GM12878 (cell line): Measurements from ENCODE around the gene KRTAP1-1. TPM values are rescaled to one million over a fixed set of nuclear protein-coding genes. Genes with fewer than 3 reads are reported as not detected.

Source experiments
- ATAC-seq: fragments of 200-7000 bp; cut with Tn5 transposase; 3 replicates; pipeline ENCODE4 v1.9.1; 2020; ENCODE audit warnings: mild to moderate bottlenecking, moderate library complexity
- BruUV-seq: library from RNA; stranded (reverse); fragments of 400-500 nt; replicated peaks from 2 replicates; lab custom pipeline; 2021; lab: Mats Ljungman, UMichigan
- CTCF ChIA-PET: fragments of 300-600 bp; sonication (Branson Sonifier 250); formaldehyde crosslinking; extraction: SDS; loops from one replicate; lab custom pipeline; 2021; ENCODE audit warnings: inconsistent platforms; lab: Yijun Ruan, JAX
- POLR2A ChIA-PET: fragments of 350-600 bp; formaldehyde crosslinking; extraction: SDS; loops from one replicate; lab custom pipeline; 2021; ENCODE audit warnings: inconsistent platforms; lab: Charles Lee
- RAD21 ChIA-PET: fragments of 300-600 bp; sonication (Branson Sonifier 250); formaldehyde crosslinking; loops from one replicate; lab custom pipeline; 2023; ENCODE audit warnings: antibody characterized with exemption; ENCODE audit not compliant: unreplicated experiment; lab: Charles Lee
- SMC1A ChIA-PET: fragments of 300-600 bp; sonication (Branson Sonifier 250); formaldehyde crosslinking; loops from one replicate; lab custom pipeline; 2023; ENCODE audit not compliant: unreplicated experiment, uncharacterized antibody; lab: Charles Lee
- DNase-seq: peaks from one replicate; pipeline ENCODE4 v3.0.0-alpha.2; 2011; ENCODE audit warnings: low read depth, low spot score
- FAIRE-seq: peaks from 3 replicates; lab custom pipeline; 2011; peaks lifted over from hg19 to GRCh38; lab: Jason Lieb, UNC
- H2AFZ ChIP-seq: 2 replicates; pipeline ENCODE4 v1.6.0; 2011; ENCODE audit warnings: low read depth, low read length, control low read depth; ENCODE audit not compliant: control insufficient read depth
- H3K27ac ChIP-seq: 2 replicates; pipeline ENCODE4 v1.5.1; 2011; ENCODE audit warnings: control low read depth; ENCODE audit not compliant: control insufficient read depth, insufficient read depth
- H3K27me3 ChIP-seq, 2 experiments: replicated peaks in 1 of 2; 2 replicates each; pipeline versions ENCODE4 v1.6.0 to v1.6.1; 2011; ENCODE audit warnings: low read length in 1 of 2; ENCODE audit not compliant: control insufficient read depth in 2 of 2, insufficient read depth in 2 of 2
- H3K36me3 ChIP-seq, 2 experiments: 2 replicates each; pipeline ENCODE4 v1.5.1; 2011; ENCODE audit warnings: low read length in 1 of 2; ENCODE audit not compliant: control insufficient read depth in 2 of 2, insufficient read depth in 2 of 2
- H3K4me1 ChIP-seq: 2 replicates; pipeline ENCODE4 v1.6.1; 2011; ENCODE audit warnings: mild to moderate bottlenecking, low read length, moderate library complexity, mixed read lengths; ENCODE audit not compliant: control insufficient read depth, insufficient read depth
- H3K4me2 ChIP-seq: 2 replicates; pipeline ENCODE4 v1.6.0; 2011; ENCODE audit warnings: control low read depth; ENCODE audit not compliant: control insufficient read depth, insufficient read depth
- H3K4me3 ChIP-seq: fragments of 200-600 bp; sonication (generic); 2 replicates; pipeline ENCODE4 v1.5.1; 2016
- H3K79me2 ChIP-seq: 2 replicates; pipeline ENCODE4 v1.6.0; 2011; ENCODE audit warnings: low read length; ENCODE audit not compliant: control insufficient read depth, insufficient read depth
- H3K9ac ChIP-seq: 2 replicates; pipeline ENCODE4 v1.8.0; 2011; ENCODE audit warnings: low read length, control low read depth, mixed read lengths; ENCODE audit not compliant: control insufficient read depth, insufficient read depth
- H3K9me3 ChIP-seq: replicated peaks from 3 replicates; pipeline ENCODE4 v1.5.1; 2011; ENCODE audit warnings: mild to moderate bottlenecking, low read length; ENCODE audit not compliant: control insufficient read depth, insufficient read depth
- H4K20me1 ChIP-seq: 2 replicates; pipeline ENCODE4 v1.6.0; 2011; ENCODE audit not compliant: control insufficient read depth, insufficient read depth
- ATF7 ChIP-seq: fragments of 450-650 bp; IDR thresholded peaks from 2 replicates; pipeline ENCODE4 v1.6.1; 2016; ENCODE audit warnings: low read depth, mild to moderate bottlenecking
- BHLHE40 ChIP-seq, 2 experiments: fragments of 450-650 bp in 1 of 2; IDR thresholded peaks; 2 replicates each; pipeline ENCODE4 v1.6.1; 2011 to 2017; ENCODE audit warnings: low read depth in 2 of 2, borderline replicate concordance in 1 of 2, improper control_type of control experiment in 1 of 2, low read length in 1 of 2, mild to moderate bottlenecking in 1 of 2
- BMI1 ChIP-seq: fragments of 450-650 bp; IDR thresholded peaks from 2 replicates; pipeline ENCODE4 v1.6.1; 2016; ENCODE audit warnings: mild to moderate bottlenecking, moderate library complexity, borderline replicate concordance
- CREM ChIP-seq: IDR thresholded peaks from 2 replicates; pipeline ENCODE4 v1.6.1; 2014; ENCODE audit warnings: antibody characterized with exemption, low read depth
- EED ChIP-seq: sonication (generic); IDR thresholded peaks from 2 replicates; pipeline ENCODE4 v1.6.1; 2016; ENCODE audit warnings: antibody characterized with exemption, low read depth
- HCFC1 ChIP-seq: fragments of 150-350 bp; IDR thresholded peaks from 2 replicates; pipeline ENCODE4 v1.6.1; 2014; ENCODE audit warnings: low read length
- KDM1A ChIP-seq: fragments of 200-600 bp; sonication (generic); IDR thresholded peaks from 2 replicates; pipeline ENCODE4 v1.6.1; 2016; ENCODE audit warnings: borderline replicate concordance
- NR2C2 ChIP-seq: IDR thresholded peaks from 2 replicates; pipeline ENCODE4 v1.6.1; 2011; ENCODE audit warnings: borderline replicate concordance, low read depth; ENCODE audit not compliant: control insufficient read depth, insufficient read length
- POLR2AphosphoS5 ChIP-seq: IDR thresholded peaks from 2 replicates; pipeline ENCODE4 v1.6.1; 2011; ENCODE audit warnings: mild to moderate bottlenecking, low read length, inconsistent platforms
- RUNX3 ChIP-seq: IDR thresholded peaks from 2 replicates; pipeline ENCODE4 v1.6.1; 2012; ENCODE audit warnings: low read length, inconsistent platforms
- SMAD5 ChIP-seq: IDR thresholded peaks from 2 replicates; pipeline ENCODE4 v1.6.1; 2016; ENCODE audit warnings: antibody characterized with exemption, low read depth
- WGBS: methylation state at CpG from one replicate; pipeline ENCODE4 v1.1.6; 2016; ENCODE audit warnings: low lambda C conversion rate; ENCODE audit not compliant: insufficient replicate concordance, insufficient coverage; ENCODE audit errors: missing lambda C conversion rate; 5-methylcytosine and 5-hydroxymethylcytosine counted together
- in situ Hi-C: fragments of 300-500 bp; cut with MboI; formaldehyde crosslinking; loops from 9 replicates; pipeline ENCODE4 v1.14.3; 2018; ENCODE audit warnings: mixed read lengths
- intact Hi-C: fragments of 100-400 bp; cut with micrococcal nuclease; formaldehyde crosslinking; loops from one replicate; pipeline ENCODE4 v1.14.2; 2022; ENCODE audit not compliant: unreplicated experiment
- polyA plus RNA-seq, 11 experiments: library from polyadenylated mRNA; depleted of rRNA in 4 of 11; unstranded in 6 of 11; stranded (reverse) in 5 of 11; fragments of >200 nt; fragmentation: Nextera tagmentation in 4 of 11; fragmentation: Illumina TruSeq in 1 of 11; extraction: Ambion mirVana in 4 of 11; extraction: Trizol in 1 of 11; gene quantifications; 1 replicate in 1 of 11; 2 replicates in 10 of 11; pipeline versions ENCODE4 v1.2.1 to v1.2.3, GENCODE V29; 2011 to 2016; ENCODE audit warnings: inconsistent platforms in 2 of 11, missing spikeins in 2 of 11, low read depth in 1 of 11
- total RNA-seq, 4 experiments: library from RNA; depleted of rRNA in 3 of 4; stranded (reverse); fragments of >200 nt in 3 of 4; fragmentation: Illumina TruSeq in 1 of 4; extraction: Trizol in 1 of 4; gene quantifications; 2 replicates each; pipeline versions ENCODE4 v1.2.1 to v1.2.3, GENCODE V29; 2013 to 2021
- TF ChIP-seq, protein P1 (sequence below): IDR thresholded peaks from 2 replicates; pipeline ENCODE4 v1.6.1; 2011; ENCODE audit warnings: low read depth, low read length, improper control_type of control experiment, borderline replicate concordance
- TF ChIP-seq, protein P2 (sequence below): fragments of 450-650 bp; IDR thresholded peaks from 2 replicates; pipeline ENCODE4 v1.6.1; 2014; ENCODE audit warnings: mild to moderate bottlenecking
- TF ChIP-seq, protein P3 (sequence below): IDR thresholded peaks from 2 replicates; pipeline ENCODE4 v1.6.1; 2012; ENCODE audit warnings: improper control_type of control experiment, low read depth, low read length; ENCODE audit not compliant: insufficient replicate concordance
- TF ChIP-seq, protein P4 (sequence below): fragments of 450-650 bp; IDR thresholded peaks from 2 replicates; pipeline ENCODE4 v1.6.1; 2016; ENCODE audit warnings: mild to moderate bottlenecking

The KRTAP1-1 gene
- total and polyA plus RNA-seq, 10 of the 15 experiments (the other 5 are each of a cell fraction or from before 2014, with no cell fraction given) = not detected

DNA sequence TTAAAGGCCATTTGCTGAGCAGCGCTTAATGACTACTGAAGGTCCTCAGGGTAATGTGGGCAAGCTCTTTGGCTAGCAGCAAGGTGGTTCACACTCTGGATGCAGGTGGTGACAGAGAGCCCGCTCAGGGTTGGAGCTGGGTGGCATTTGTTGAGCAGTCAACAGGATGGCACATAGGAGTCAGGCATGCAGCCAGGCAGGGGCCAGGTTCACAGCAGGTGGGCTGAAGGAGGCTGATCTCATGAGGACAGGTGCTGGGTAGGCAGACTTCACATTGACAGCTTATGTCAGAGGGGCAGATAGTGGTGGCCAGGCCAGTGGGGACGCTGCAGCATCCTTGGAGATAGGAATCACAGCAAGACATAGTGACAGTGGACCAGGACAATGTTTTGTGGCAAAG, 36.9 kb downstream of the KRTAP1-1 start:
- no peak for ATAC-seq
- ChIA-PET SMC1A (no interaction called here), CTCF (interaction anchor here (1.9 kb wide), 1 partner anchor 9 kb away, joined by 4 read pairs; no protein-coding TSS in a partner anchor), RAD21 (no interaction called here), POLR2A (interaction anchor here (0.5 kb wide), 1 partner anchor 802 kb away, joined by 3 read pairs; no protein-coding TSS in a partner anchor)
- Histone ChIP-seq H3K4me3 (no peak overlapping the region), H3K27ac (no peak overlapping the region), H3K4me2 (no peak overlapping the region), H3K27me3 (peaks cover 0 to 3% of the 10 kb centered on the region in 2 experiments; a peak in 3 of 4 replicates), H3K9ac (no peak overlapping the region), H3K79me2 (no peaks in the 10 kb centered on the region), H3K9me3 (no peaks in the 10 kb centered on the region), H3K4me1 (no peaks in the 10 kb centered on the region), H3K36me3 (no peaks in the 10 kb centered on the region), H4K20me1 (no peaks in the 10 kb centered on the region), H2AFZ (no peak overlapping the region)
- WGBS = 25% methylated on average over 3 of the region's 3 CpGs
- in situ Hi-C loops = no loop called here
- BruUV-seq = no TSS peak
- no peak for DNase-seq
- intact Hi-C loops = no loop called here
- FAIRE-seq = no peak
- TF ChIP-seq SMAD5 = no peak
- TF ChIP-seq, protein P1, sequence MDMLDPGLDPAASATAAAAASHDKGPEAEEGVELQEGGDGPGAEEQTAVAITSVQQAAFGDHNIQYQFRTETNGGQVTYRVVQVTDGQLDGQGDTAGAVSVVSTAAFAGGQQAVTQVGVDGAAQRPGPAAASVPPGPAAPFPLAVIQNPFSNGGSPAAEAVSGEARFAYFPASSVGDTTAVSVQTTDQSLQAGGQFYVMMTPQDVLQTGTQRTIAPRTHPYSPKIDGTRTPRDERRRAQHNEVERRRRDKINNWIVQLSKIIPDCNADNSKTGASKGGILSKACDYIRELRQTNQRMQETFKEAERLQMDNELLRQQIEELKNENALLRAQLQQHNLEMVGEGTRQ = no peak
- TF ChIP-seq CREM = no peak
- no peak for TF ChIP-seq RUNX3
- TF ChIP-seq, protein P2, sequence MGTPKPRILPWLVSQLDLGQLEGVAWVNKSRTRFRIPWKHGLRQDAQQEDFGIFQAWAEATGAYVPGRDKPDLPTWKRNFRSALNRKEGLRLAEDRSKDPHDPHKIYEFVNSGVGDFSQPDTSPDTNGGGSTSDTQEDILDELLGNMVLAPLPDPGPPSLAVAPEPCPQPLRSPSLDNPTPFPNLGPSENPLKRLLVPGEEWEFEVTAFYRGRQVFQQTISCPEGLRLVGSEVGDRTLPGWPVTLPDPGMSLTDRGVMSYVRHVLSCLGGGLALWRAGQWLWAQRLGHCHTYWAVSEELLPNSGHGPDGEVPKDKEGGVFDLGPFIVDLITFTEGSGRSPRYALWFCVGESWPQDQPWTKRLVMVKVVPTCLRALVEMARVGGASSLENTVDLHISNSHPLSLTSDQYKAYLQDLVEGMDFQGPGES = no peak
- no peak for TF ChIP-seq HCFC1
- TF ChIP-seq, protein P3, sequence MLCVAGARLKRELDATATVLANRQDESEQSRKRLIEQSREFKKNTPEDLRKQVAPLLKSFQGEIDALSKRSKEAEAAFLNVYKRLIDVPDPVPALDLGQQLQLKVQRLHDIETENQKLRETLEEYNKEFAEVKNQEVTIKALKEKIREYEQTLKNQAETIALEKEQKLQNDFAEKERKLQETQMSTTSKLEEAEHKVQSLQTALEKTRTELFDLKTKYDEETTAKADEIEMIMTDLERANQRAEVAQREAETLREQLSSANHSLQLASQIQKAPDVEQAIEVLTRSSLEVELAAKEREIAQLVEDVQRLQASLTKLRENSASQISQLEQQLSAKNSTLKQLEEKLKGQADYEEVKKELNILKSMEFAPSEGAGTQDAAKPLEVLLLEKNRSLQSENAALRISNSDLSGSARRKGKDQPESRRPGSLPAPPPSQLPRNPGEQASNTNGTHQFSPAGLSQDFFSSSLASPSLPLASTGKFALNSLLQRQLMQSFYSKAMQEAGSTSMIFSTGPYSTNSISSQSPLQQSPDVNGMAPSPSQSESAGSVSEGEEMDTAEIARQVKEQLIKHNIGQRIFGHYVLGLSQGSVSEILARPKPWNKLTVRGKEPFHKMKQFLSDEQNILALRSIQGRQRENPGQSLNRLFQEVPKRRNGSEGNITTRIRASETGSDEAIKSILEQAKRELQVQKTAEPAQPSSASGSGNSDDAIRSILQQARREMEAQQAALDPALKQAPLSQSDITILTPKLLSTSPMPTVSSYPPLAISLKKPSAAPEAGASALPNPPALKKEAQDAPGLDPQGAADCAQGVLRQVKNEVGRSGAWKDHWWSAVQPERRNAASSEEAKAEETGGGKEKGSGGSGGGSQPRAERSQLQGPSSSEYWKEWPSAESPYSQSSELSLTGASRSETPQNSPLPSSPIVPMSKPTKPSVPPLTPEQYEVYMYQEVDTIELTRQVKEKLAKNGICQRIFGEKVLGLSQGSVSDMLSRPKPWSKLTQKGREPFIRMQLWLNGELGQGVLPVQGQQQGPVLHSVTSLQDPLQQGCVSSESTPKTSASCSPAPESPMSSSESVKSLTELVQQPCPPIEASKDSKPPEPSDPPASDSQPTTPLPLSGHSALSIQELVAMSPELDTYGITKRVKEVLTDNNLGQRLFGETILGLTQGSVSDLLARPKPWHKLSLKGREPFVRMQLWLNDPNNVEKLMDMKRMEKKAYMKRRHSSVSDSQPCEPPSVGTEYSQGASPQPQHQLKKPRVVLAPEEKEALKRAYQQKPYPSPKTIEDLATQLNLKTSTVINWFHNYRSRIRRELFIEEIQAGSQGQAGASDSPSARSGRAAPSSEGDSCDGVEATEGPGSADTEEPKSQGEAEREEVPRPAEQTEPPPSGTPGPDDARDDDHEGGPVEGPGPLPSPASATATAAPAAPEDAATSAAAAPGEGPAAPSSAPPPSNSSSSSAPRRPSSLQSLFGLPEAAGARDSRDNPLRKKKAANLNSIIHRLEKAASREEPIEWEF = no peak
- no peak for TF ChIP-seq KDM1A
- TF ChIP-seq, protein P4, sequence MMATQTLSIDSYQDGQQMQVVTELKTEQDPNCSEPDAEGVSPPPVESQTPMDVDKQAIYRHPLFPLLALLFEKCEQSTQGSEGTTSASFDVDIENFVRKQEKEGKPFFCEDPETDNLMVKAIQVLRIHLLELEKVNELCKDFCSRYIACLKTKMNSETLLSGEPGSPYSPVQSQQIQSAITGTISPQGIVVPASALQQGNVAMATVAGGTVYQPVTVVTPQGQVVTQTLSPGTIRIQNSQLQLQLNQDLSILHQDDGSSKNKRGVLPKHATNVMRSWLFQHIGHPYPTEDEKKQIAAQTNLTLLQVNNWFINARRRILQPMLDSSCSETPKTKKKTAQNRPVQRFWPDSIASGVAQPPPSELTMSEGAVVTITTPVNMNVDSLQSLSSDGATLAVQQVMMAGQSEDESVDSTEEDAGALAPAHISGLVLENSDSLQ = no peak
- no peak for TF ChIP-seq BHLHE40 (IDR thresholded peaks at IDR 0.05; ENCODE audit: borderline replicate concordance in 1 of 2, low read depth in 2 of 2, low read length in 1 of 2)
- no peak for TF ChIP-seq POLR2AphosphoS5
- no peak for TF ChIP-seq EED
- no peak for TF ChIP-seq ATF7
- TF ChIP-seq NR2C2 = no peak
- no peak for TF ChIP-seq BMI1
